HEK293 (cell line): Measurements from ENCODE around the gene FMN1.

Experiments
- CTCF ChIA-PET: fragments of 350-600 bp; formaldehyde crosslinking; extraction: SDS; loops from one replicate; lab custom pipeline; 2021; ENCODE audit warnings: antibody characterized with exemption; lab: Yijun Ruan, JAX
- POLR2A ChIA-PET: fragments of 300-600 bp; formaldehyde crosslinking; extraction: SDS; loops from one replicate; lab custom pipeline; 2020; ENCODE audit warnings: antibody characterized with exemption, inconsistent platforms; lab: Yijun Ruan, JAX
- H3K27ac ChIP-seq: fragments of 200-500 bp; sonication (Bioruptor generic); 2 replicates; pipeline ENCODE4 v1.5.1; 2014; ENCODE audit warnings: low read depth, low read length, control low read depth, inconsistent platforms; ENCODE audit errors: extremely low read depth
- H3K36me3 ChIP-seq, 2 experiments: fragments of 200-500 bp in 1 of 2; sonication (Bioruptor generic) in 1 of 2; 1 replicate in 1 of 2; 2 replicates in 1 of 2; pipeline ENCODE4 v1.5.1; 2014 to 2017; ENCODE audit warnings: inconsistent platforms in 2 of 2, low read length in 2 of 2; ENCODE audit not compliant: control insufficient read depth in 2 of 2, insufficient read depth in 1 of 2
- H3K4me1 ChIP-seq: fragments of 200-500 bp; sonication (Bioruptor generic); 2 replicates; pipeline ENCODE4 v1.5.1; 2014; ENCODE audit warnings: mild to moderate bottlenecking, low read length, inconsistent platforms; ENCODE audit not compliant: control insufficient read depth, insufficient read depth
- H3K4me3 ChIP-seq: 2 replicates; pipeline ENCODE4 v1.5.1; 2011; ENCODE audit warnings: low read depth, mild to moderate bottlenecking, control low read depth, low read length, moderate library complexity
- H3K9me3 ChIP-seq: fragments of 200-500 bp; sonication (Bioruptor generic); 2 replicates; pipeline ENCODE4 v1.5.1; 2014; ENCODE audit warnings: low read depth, low read length, inconsistent platforms; ENCODE audit not compliant: control insufficient read depth, insufficient read depth
- GLIS2 ChIP-seq: fragments of 450-650 bp; formaldehyde crosslinking; IDR thresholded peaks from 2 replicates; pipeline ENCODE4 v1.5.1; 2016; ENCODE audit warnings: missing biosample characterization, missing genetic modification characterization
- HOXA7 ChIP-seq: sonication (generic); formaldehyde crosslinking; IDR thresholded peaks from 2 replicates; pipeline ENCODE4 v1.8.1; 2022; ENCODE audit warnings: missing genetic modification reagents, borderline replicate concordance
- PRDM1 ChIP-seq: fragments of 450-650 bp; formaldehyde crosslinking; IDR thresholded peaks from 2 replicates; pipeline ENCODE4; 2016; ENCODE audit warnings: missing biosample characterization, missing genetic modification characterization
- PRDM6 ChIP-seq: fragments of 450-650 bp; formaldehyde crosslinking; IDR thresholded peaks from 2 replicates; pipeline ENCODE4 v1.5.1; 2017; ENCODE audit warnings: missing biosample characterization, missing genetic modification characterization
- SCRT1 ChIP-seq: fragments of 450-650 bp; formaldehyde crosslinking; IDR thresholded peaks from 2 replicates; pipeline ENCODE4 v1.5.1; 2016; ENCODE audit warnings: missing biosample characterization, missing genetic modification characterization, borderline replicate concordance
- SP3 ChIP-seq: fragments of 450-650 bp; formaldehyde crosslinking; IDR thresholded peaks from 2 replicates; pipeline ENCODE4 v1.5.1; 2016; ENCODE audit warnings: missing biosample characterization, missing genetic modification characterization
- YY2 ChIP-seq: fragments of 450-650 bp; formaldehyde crosslinking; IDR thresholded peaks from 2 replicates; pipeline ENCODE4 v1.5.1; 2016; ENCODE audit warnings: missing biosample characterization, missing genetic modification characterization
- ZBTB8A ChIP-seq: fragments of 450-650 bp; formaldehyde crosslinking; IDR thresholded peaks from 2 replicates; pipeline ENCODE4 v1.5.1; 2016; ENCODE audit warnings: missing biosample characterization, missing genetic modification characterization
- ZIC2 ChIP-seq: fragments of 450-650 bp; formaldehyde crosslinking; IDR thresholded peaks from 2 replicates; pipeline ENCODE4 v1.5.1; 2016; ENCODE audit warnings: missing biosample characterization, missing genetic modification characterization
- ZNF155 ChIP-seq: fragments of 450-650 bp; formaldehyde crosslinking; IDR thresholded peaks from 2 replicates; pipeline ENCODE4 v1.5.1; 2016; ENCODE audit warnings: missing biosample characterization, missing genetic modification characterization
- ZNF24 ChIP-seq: fragments of 450-650 bp; formaldehyde crosslinking; IDR thresholded peaks from 2 replicates; pipeline ENCODE4 v1.5.1; 2016; ENCODE audit warnings: missing biosample characterization, missing genetic modification characterization
- ZNF501 ChIP-seq: fragments of 450-650 bp; formaldehyde crosslinking; IDR thresholded peaks from 2 replicates; pipeline ENCODE4 v1.5.1; 2016; ENCODE audit warnings: missing biosample characterization, missing genetic modification characterization
- ZNF514 ChIP-seq: fragments of 450-650 bp; formaldehyde crosslinking; IDR thresholded peaks from 2 replicates; pipeline ENCODE4 v1.5.1; 2016; ENCODE audit warnings: missing biosample characterization, missing genetic modification characterization
- ZNF518A ChIP-seq: fragments of 450-650 bp; formaldehyde crosslinking; conservative IDR thresholded peaks from 2 replicates; pipeline ENCODE4 v1.5.1; 2016; ENCODE audit warnings: low read depth, missing biosample characterization, missing genetic modification characterization
- ZNF521 ChIP-seq: fragments of 450-650 bp; formaldehyde crosslinking; IDR thresholded peaks from 2 replicates; pipeline ENCODE4 v1.5.1; 2017; ENCODE audit warnings: missing biosample characterization, mild to moderate bottlenecking, missing genetic modification characterization
- ZSCAN18 ChIP-seq: fragments of 450-650 bp; formaldehyde crosslinking; IDR thresholded peaks from 2 replicates; pipeline ENCODE4 v1.5.1; 2016; ENCODE audit warnings: missing biosample characterization, missing genetic modification characterization
- ZSCAN4 ChIP-seq: fragments of 450-650 bp; formaldehyde crosslinking; IDR thresholded peaks from 2 replicates; pipeline ENCODE4 v1.5.1; 2017; ENCODE audit warnings: missing biosample characterization, missing genetic modification characterization
- ZSCAN5A ChIP-seq: fragments of 450-650 bp; formaldehyde crosslinking; IDR thresholded peaks from 2 replicates; pipeline ENCODE4 v1.5.1; 2016; ENCODE audit warnings: missing biosample characterization, missing genetic modification characterization

Gene FMN1

GRCh38 chr15:33069161-33069560 is 125.4 kb downstream of the FMN1 start:
- Histone ChIP-seq H3K4me3 (no peak overlapping the region), H3K9me3 (no peaks in the 10 kb centered on the region), H3K36me3 (no peaks in the 10 kb centered on the region), H3K27ac (no peak overlapping the region), H3K4me1 (0 out of 2 replicates have a peak, but pooled peaks cover 4% of the 10 kb centered on the region)
- TF ChIP-seq ZNF24 (tag by site-specific recombination) (no peak), ZSCAN4 (tag by site-specific recombination) (no peak), ZNF501 (no peak), ZNF514 (no peak), SCRT1 (tag by site-specific recombination) (no peak), ZBTB8A (tag by site-specific recombination) (no peak), ZSCAN5A (tag by site-specific recombination) (no peak), SP3 (no peak)
- ChIA-PET CTCF (interaction anchor here (0.7 to 0.9 kb wide), 2 partner anchors 10 to 54 kb away, joined by 3 read pairs; no protein-coding TSS in a partner anchor), POLR2A (no interaction called here)

GRCh38 chr15:33068511-33068990 is 126.0 kb downstream of the FMN1 start:
- POLR2A ChIA-PET, result no interaction called here
- 0 out of 2 replicates have a peak, but pooled peaks cover 4% of the 10 kb centered on the region for H3K4me1 ChIP-seq
- no peaks in the 10 kb centered on the region for H3K36me3 ChIP-seq
- peak overlapping the region; percentile 59; the same call in 1 of the 2 replicates for H3K27ac ChIP-seq
- no peak overlapping the region for H3K4me3 ChIP-seq
- CTCF ChIA-PET, result interaction anchor here (0.9 kb wide), 1 partner anchor 11 kb away, joined by 3 read pairs; no protein-coding TSS in a partner anchor
- no peaks in the 10 kb centered on the region for H3K9me3 ChIP-seq
- no peak for TF ChIP-seq HOXA7
- no peak for TF ChIP-seq GLIS2 (tag by site-specific recombination)
- TF ChIP-seq ZSCAN18 (tag by site-specific recombination), result no peak
- no peak for TF ChIP-seq ZNF518A
- TF ChIP-seq ZNF521, result no peak
- no peak for TF ChIP-seq PRDM1 (tag by site-specific recombination)
- peak; percentile 84 for TF ChIP-seq PRDM6 (tag by site-specific recombination)
- peak; percentile 73 for TF ChIP-seq ZIC2
- TF ChIP-seq YY2, result no peak
- no peak for TF ChIP-seq ZNF155 (tag by site-specific recombination)
